EL (cell line): Measurements from ENCODE around the gene TLE1.
"Not testable (repeated sequence)": the region's sequence is repeated elsewhere in the genome, so short reads cannot be mapped to it uniquely, and the experiment has no call there.

Experiments used
- DNase-seq: peaks from one replicate; pipeline ENCODE4 v3.0.0-alpha.2; 2016

The TLE1 gene

DNA sequence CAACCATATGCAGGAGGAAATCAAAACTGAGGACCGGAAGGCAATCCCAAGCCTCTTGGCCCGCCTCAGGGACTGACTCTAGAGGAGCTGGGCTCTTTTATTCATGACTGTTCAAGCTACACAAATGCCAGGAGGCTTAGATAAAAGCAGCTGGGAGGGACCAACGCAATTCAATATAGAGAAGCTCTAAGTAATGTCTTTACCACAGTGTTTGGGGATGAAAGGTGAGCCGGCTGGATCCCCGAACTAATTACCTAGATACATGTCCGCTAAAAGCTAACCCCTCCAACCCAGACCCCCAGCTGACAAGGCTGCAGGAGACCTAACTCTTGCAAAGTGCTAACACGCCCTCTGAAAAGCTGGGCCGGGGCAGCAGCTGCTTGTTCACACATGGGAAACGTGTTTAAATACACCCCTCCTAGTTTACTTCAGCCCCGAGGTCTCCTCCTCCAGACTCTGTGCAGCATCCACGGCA is 67.5 kb downstream of the TLE1 start:
- no peak for DNase-seq

DNA sequence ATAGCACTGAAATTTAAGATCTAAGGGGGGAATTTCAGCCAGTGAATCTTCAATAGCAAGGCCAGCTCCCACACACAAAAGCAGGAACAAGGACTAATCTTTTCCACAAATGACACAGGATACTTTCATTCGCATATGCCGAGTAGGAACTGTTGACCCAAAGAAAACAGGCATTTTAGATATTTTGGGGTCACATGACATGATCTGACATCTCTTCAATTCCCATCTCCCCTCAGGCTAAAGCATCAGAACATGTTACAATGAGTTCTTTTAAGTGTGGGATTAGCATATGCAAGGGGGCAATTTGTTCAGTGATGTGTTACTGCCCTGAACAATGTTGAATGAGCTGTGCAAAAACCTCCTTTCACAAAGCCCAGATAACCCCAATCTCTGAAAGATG is 68.2 kb downstream of the TLE1 start:
- DNase-seq: no peak

DNA sequence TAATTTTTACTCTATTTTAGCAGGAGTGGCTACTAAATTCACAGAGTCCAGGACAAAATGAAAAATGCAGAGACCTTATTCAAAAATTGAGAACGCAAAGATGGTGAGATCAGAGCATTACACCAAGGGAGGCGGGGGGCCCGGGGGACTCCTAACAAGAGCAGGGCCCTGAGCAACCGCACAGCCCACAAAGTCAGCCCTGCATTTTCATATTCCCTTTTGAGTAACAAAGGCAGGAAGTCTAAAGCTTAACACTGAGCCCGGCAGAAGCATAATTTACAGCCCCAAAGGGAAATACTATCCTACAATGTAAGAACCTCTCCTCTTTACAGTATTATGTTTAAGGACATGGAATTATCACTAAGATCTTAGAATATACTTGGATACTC is 69.4 kb downstream of the TLE1 start:
- DNase-seq: no peak

DNA sequence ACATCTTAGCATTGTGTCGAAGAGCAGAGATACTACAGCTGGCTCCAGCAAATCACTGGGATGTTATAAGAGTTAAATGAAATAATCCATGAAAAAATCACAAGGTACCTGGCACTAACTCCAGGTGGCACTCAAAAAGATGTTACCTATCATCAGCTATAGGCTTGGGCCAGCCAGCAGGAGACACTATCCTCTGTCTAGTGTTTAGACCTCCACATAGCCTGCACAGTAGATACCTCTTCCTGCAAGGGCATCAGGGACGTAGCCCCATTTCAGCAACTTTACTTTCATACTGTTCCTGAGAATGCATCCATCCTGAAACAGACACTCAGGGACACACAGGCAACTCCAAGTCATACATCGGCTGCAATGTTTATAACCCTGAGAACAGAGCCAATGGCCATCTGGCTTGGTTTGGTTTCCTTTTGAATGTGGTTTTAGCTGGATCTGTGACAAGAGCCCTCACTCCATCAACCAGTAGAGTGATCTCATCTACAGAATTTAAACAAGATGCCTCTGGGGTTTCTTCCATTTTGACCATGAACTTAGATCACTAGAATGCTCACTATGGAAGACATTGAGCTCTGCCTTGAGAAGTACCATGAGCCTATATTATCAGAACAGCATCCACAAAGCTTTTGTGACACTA is 69.9 kb downstream of the TLE1 start:
- peak; percentile 78 for DNase-seq

DNA sequence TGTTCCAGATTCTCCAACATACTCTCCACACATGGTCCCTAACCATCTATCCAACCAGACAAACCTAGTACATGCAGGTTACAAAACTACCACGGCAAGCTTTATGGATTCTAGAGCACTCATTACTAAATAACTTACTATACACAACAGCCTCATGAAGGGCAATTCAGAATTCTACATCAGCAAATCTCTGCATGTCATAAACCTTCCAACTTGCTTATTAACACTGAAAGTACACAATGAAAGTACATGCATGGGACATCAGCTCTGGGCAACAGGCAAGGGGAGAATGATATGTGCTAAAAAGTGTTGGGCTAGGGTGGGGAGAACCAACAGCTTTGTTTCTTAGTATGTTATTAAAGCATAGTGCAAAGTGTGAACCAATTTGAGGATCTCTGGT is 70.4 kb downstream of the TLE1 start:
- no peak for DNase-seq

DNA sequence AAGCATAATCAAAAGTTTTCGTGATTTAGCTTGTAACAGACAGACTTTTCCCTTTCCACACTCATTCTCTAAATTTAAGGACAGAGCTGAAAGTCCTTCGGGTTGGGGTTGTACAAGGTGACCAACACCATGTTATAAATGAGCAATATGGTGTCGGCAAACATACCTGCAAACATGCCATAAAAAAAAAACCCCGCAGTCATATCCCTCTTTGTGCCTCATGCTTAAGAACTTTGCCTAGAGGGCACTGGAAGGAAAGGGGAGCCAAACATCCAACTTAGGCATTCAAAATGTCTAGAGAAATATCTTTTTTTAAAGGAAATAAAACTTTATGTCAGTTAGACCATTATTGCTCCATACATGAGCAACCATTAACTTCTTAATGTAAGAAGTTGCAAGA is 73.2 kb downstream of the TLE1 start:
- DNase-seq: no peak

DNA sequence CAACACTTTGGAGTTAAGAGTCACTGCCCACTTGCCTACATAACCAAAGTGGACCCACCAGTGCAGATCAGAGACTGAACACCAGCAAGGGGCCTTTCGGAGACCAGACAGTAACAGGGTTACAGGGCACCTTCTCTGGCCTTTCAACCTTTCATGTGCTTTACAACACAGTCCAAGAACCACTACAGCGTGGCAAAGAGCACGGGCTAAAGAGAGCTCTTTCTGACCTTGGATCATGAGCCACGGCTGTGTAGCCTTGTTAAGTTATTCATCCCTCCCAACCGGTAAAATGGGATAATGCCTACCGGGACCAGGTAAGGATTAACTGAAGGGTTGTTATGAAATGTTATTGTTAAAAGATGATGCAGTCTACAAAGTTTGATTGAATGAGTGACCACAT is 75.0 kb downstream of the TLE1 start:
- no peak for DNase-seq

DNA sequence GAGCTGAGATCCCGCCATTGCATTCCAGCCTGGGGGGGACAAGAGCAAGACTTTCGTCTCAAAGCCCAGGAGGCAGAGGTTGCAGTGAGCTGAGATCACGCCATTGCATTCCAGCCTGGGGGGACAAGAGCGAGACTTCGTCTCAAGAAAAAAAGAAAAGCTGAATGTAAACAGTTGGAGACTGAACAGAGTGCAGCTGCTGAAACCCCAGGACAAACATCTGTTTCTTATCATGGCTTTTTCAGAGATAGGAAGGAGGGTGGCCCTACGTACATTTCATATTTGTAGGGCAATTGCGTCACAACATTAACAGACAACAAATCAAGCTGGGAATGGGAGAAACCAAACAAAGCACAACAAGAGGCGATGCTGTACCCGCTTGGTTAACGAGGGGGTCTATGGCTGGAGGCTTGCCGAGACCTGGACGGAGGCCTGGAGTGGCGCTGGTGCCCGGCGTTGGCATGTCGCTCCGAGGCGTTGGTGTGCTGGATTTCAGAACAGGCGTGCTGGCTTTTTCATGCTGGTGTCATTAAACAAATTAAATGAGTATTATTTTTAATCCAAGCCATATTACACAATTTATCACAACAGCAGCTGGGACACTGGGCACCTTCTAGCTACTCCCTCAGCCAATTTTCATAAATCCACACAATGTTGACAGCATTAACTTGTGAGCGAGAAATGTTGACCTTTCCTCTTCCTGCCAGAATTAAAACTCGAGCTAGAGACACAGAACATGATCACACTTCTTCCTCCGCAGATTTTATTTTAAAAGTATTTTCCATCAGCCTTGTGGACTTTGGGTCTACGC is 76.1 kb downstream of the TLE1 start:
- peak; percentile 62 for DNase-seq

DNA sequence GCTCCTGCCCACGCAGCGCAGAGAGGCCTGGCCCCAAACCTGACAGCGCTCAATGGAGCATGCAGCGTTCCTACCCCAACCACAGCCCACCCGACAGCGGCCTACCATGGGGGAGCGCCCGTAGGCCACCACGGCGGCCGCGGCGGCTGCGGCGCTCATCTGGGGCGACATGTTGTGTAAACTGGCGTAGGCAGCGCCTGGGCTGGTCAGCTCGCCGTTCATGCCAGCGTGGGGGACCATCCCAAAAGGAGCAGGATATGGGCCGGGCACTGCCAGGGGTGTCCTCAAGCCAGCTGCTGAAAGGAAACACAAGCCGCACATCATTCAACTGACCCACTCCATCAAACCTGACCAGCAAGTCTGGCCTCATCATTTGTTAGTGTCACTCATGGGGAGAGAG is 77.7 kb downstream of the TLE1 start:
- DNase-seq: no peak

DNA sequence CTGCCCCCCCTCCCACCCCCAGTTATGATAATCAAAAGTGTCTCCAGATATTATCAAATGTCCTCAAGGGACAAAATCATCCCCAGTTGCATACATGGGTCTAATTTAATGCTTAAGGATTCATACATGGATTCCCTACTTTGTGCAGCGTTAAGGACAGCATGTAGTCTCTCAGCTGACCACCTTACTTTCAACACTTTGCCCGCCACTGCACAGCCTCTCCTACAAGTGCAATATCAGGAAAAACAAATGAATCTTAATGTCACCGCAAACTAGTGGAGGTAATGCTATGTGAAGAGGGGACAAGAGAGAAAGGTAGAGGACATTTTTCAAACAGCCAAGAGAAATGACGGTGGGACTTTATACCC is 78.6 kb downstream of the TLE1 start:
- DNase-seq: no peak

DNA sequence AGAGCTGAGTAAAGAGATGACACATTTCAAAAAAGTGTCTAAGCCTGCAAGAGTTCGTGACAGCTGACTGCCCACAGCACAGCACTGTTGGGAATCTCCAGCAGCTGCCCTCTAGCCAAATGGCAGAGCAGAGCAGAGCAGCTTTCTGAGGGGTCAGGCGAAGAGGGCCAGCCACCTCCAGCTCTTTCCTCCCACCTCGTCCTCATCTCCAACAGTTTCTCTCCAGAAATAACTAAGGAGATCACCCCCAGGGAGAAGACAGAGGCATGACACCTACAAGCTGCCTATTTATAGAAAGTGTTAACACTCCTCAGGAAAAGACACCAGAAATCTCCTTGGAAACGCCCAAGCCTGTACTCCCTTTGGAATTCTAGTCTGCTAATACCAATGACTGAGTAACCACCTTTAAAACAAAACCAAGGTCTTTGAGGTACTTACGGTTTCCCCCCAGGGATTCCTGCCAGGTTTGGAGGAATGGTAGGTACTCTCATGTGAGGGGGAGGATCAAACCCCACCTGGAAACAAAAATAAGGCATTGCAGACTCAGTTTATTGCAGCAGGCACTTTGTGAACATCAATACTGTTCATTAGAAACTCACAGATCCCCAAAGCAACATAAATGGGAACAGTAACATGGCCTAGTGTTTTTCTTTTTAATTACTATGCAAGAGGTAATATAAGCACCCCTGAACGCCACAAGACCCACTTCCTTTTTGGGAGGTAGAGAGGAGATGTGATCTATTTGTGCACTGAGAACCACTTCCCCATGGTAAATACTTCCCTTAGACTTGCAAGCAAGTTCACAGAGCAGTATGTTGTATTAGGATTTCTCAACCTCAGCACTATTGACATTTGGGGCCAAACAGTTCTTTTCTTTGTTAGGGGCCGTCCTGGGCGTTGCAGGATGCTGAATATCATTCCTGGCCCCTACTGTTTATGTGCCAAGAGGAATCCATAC is 79.3 kb downstream of the TLE1 start:
- peak; percentile 55 for DNase-seq

DNA sequence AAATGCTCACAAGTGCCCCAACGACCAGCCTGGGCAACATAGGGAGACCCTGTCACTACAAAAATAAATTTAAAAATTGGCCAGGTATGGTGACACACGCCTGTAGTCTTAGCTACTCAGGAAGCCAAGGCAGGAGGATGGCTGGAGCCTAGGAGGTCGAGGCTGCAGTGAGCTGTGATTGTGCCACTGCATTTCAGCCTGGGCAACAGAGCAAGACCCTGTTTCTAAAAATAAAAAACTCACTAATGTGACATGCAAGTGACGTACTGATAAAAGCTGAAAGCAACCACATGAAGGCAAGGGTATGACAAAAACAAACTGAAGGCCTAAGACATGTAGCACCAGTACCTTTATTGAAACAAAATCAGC is 81.1 kb downstream of the TLE1 start:
- no peak for DNase-seq

DNA sequence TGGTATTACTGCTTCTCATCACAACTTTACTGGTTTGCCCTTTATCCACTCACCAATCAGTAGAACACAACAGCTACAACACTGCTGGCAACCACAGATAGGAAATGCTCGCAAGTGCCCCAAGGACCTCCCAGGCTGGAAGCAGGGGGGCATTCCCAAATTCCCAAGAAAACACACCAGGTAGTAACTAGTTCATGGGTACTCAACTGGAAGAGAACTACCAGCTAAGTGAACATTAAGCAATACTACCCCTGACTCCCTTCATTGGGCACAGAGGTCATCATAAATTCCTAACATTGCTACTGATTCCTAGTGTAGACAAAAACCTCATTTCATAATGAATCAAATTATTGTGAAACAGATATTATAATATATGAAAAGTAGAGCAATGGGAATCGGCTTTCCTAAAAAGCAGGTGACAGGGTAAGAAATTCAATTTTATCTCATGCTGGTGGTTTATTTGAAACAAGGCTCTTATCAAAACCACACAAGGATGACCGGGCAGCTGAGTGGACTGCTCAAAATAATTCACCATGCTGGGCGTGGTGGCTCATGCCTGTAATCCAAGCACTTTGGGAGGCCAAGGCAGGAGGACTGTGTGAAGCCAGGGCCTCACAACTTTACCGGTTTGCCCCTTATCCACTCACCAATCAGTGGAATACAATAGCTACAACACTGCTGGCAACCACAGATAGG is 81.6 kb downstream of the TLE1 start:
- DNase-seq: no peak

DNA sequence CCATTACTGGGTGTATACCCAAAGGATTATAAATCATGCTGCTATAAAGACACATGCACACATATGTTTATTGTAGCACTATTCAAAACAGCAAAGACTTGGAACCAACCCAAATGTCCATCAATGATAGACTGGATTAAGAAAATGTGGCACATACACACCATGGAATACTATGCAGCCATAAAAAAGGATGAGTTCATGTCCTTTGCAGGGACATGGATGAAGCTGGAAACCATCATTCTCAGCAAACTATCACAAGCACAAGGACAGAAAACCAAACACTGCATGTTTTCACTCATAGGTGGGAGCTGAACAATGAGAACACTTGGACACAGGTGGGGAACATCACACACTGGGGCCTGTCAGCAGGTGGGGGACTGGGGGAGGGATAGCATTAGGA is 83.1 kb downstream of the TLE1 start:
- not testable (repeated sequence) for DNase-seq

DNA sequence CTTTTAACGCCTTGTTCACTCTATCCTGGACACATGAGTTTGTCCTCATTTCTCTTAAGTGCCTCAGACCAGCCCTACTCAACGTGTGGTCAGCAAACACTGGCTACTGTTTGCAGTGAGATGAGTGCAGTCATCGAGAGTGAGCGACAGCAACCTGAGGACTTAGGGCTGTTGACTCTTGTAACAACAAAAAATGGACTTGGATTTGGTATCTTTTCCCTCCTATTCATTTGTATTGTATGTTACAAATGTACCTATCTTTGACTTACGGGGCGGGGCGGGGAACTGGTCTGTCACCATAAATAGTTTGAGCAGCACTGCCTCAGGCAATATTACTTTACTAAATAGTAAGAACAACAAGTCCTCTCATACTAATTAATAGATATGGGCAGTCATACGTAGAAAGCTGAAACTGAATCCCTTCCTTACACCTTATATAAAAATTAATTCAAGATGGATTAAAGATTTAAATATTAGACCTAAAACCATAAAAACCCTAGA is 84.1 kb downstream of the TLE1 start:
- no peak for DNase-seq

DNA sequence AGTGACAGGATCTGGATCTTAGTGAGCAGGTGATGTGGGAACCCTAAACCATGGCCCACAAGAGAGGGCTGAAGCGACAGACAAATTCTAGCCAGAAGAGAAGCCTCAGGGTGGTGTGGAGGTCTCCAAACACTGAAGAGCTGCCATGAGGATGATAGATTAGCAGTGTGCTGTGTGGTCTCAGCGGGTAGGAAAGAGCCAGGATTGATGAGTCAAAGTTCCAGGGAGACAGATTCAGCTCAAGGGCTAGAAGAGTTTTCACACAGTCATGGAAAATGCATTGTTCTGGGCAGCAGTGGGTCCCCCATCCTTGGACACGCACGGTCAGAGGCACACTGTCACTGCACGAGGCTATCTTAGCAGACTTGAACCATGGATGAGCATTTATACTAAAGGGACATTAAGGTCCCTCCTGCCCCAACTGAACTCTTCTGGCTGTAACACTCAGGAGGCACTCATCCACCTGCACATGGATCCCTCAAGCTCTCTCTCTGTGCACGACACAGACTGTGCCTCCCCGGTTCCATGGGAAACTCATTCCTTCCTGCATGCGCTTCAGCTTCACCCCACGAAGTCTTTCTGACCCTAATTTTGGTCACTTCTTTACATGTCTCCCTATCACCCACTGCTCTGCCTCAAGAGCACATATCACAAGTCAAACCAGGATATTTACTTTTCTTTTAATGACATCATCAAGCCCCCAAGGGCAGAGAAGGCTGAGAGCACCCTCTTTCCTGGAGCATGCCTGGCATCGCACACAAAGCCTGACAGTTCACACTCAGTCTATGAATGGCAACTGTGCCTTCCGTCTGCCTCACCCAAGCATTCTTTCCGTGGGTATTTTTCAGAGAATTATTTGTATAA is 84.8 kb downstream of the TLE1 start:
- DNase-seq: no peak

DNA sequence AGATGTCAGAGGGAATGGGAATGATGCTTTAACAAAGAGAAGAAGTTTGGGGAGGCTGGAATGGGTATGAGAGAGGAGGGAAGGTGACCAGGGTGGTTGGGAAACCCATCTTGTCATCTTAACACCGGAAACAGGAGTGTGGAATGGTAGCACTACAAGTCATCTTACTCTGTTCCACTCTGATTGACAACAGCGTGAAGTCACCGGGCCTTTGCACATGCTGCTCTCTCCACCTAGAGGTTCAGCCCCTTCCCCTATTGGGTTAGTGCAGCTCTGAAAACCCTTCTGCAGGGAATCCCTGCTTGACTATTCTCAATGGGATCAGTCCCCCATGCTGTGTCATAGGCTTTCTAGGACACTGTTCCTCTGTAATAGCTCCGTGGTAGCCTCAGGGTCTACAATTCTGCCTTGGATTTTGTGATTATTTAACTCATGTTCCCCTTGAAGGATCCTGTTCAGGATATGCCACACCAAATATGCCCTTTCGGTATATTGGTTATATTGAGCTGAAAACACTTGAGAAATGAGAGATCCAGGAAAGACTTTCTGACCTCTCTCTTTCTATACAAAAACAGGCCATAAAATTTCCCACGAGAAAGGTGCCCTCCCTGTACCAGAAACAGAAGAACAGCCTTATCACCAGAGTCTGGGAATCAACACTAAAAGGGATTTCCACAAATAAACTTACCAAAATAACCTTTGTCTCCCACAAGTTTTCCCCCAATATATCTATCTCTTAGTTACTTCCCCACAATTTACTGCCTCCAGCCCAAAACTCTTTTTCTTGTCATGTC is 86.3 kb downstream of the TLE1 start:
- DNase-seq: no peak

DNA sequence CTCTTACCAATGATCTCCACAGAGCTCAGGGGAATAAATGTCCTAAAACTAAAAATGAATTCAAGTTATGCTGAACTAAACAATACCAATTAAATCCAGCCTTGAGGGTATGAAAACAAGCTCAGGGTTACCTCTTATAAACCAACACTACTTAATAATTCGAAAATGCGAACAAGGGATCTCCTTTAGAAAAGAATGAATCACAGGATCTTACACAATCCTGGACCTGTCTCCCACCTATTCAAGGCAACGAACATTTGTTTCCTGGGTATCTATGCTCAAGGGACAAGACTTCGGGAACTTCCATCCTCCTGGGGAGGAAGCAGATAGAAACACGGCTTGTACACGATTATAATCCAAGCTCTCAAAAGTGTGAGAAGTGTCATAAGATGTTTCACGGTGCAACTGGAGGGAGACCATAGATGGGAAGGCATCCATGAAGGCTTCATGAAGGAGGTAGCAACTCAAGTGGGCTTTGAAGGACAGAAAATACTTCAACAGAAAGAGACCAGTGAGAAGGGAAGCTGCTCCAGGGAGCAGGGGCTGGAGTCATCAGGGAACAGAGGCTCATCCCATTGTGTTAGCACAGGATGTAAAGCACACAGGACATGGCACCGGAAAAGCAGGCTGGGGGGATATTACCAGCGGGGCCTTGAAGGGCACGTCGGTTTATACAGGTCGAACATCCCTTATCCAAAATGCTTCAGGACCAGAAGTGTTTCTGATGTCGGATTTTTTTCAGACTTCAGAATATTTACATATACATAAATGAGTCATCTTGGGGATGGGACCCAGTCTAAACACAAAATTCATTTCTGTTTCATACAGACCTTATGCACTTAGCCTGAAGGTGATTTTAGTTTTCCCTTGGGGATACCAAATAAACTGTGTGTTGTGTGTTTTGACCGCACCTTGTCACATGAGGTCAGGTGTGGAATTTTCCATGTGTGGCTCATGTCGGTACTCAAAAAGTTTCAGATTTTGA is 87.4 kb downstream of the TLE1 start:
- DNase-seq: no peak

DNA sequence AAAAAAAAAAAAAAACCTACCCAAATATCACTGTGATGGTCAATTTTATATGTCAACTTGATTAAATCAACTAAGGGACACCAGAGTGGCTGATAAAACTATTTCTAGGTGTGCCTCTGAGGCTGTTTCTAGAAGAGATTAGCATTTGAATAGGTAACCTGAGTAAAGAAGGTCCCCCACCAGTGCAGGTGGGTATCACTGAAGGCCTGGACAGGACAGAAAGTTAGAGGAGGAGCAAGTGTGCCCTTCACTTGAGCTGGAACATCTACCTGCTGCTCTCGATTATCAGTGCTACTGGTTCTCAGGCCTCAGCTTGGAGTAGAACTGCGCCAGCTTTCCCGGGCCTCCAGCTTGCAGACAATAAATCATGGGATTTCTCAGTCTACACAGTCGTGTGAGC is 88.7 kb downstream of the TLE1 start:
- no peak for DNase-seq

DNA sequence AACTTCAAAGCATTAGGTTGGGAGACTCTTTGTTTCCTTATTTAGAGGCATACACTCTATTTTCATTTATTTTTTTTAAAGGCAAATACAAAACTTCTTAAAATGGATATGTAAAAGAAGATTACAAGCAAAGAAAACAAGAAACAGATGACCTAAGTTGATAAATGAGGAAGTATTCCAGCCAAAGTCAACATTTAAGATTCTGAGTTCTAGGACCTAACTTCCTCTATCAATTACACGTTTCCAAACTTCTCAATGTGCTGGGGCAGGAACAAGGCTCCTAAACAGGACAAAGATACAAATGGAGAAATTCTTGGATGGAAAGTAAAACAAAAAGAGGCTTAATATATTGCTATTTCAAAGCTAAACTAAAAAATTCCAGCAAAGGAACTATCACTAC is 89.5 kb downstream of the TLE1 start:
- no peak for DNase-seq
